ENCODE data around the gene CABP7. TPM values are rescaled to one million over a fixed set of nuclear protein-coding genes. Genes with fewer than 3 reads are reported as not detected.

The CABP7 gene
- total and polyA plus RNA-seq, 4 donors: 0.08 TPM; not detected in 3

GRCh38 chr22:29748248-29748893 is 28.6 kb downstream of the CABP7 start:
- Histone ChIP-seq H3K9ac (ENCODE audit: low read depth in 1 of 2, low read length in 2 of 2) (no peak overlapping the region), H3K27me3 (ENCODE audit: control insufficient read depth in 4 of 4, insufficient read depth in 4 of 4, low read length in 3 of 4) (no peaks in the 10 kb centered on the region), H3K36me3 (ENCODE audit: control insufficient read depth in 4 of 4, insufficient read depth in 3 of 4, low read depth in 1 of 4, low read length in 3 of 4) (peaks cover 3 to 41% (median 11%) of the 10 kb centered on the region in 4 donors), H3K4me1 (ENCODE audit: control insufficient read depth in 4 of 4, insufficient read depth in 4 of 4, low read length in 3 of 4) (peaks cover 0 to 8% (median 0%) of the 10 kb centered on the region in 4 donors), H3K9me3 (ENCODE audit: control insufficient read depth in 4 of 4, low read length in 3 of 4) (no peaks in the 10 kb centered on the region), H3K4me3 (ENCODE audit: low read depth in 1 of 3, low read length in 3 of 3) (no peak overlapping the region), H3K27ac (ENCODE audit: low read depth in 1 of 2, low read length in 2 of 2) (no peak overlapping the region)
- no peak for TF ChIP-seq SP1 (IDR thresholded peaks at IDR 0.05)
- no peak for TF ChIP-seq TAF1 (conservative IDR thresholded peaks at IDR 0.05)
- no peak for TF ChIP-seq NR2F2 (IDR thresholded peaks at IDR 0.05)
- TF ChIP-seq JUND (IDR thresholded peaks at IDR 0.05): no peak
- TF ChIP-seq FOXA2 (IDR thresholded peaks at IDR 0.05): no peak
- TF ChIP-seq RXRA (IDR thresholded peaks at IDR 0.05): no peak
- no peak for TF ChIP-seq EGR1 (IDR thresholded peaks at IDR 0.05; ENCODE audit: low read depth in 2 of 2)
- TF ChIP-seq CTCF (IDR thresholded peaks at IDR 0.05; ENCODE audit: low read depth, low read length, missing input control): no peak
- TF ChIP-seq, protein P1, sequence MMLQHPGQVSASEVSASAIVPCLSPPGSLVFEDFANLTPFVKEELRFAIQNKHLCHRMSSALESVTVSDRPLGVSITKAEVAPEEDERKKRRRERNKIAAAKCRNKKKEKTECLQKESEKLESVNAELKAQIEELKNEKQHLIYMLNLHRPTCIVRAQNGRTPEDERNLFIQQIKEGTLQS (IDR thresholded peaks at IDR 0.05): no peak
- TF ChIP-seq, protein P2, sequence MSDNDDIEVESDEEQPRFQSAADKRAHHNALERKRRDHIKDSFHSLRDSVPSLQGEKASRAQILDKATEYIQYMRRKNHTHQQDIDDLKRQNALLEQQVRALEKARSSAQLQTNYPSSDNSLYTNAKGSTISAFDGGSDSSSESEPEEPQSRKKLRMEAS (IDR thresholded peaks at IDR 0.05): no peak
- TF ChIP-seq RAD21 (IDR thresholded peaks at IDR 0.05): no peak
- TF ChIP-seq YY1 (IDR thresholded peaks at IDR 0.05): no peak
- TF ChIP-seq FOXA1 (IDR thresholded peaks at IDR 0.05): no peak
- TF ChIP-seq HNF4G (IDR thresholded peaks at IDR 0.05): no peak
- TF ChIP-seq REST (IDR thresholded peaks at IDR 0.05): no peak
- 94% methylated on average over 9 of the region's 9 CpGs for WGBS
- no peak for DNase-seq (ENCODE audit: low spot score)

DNA sequence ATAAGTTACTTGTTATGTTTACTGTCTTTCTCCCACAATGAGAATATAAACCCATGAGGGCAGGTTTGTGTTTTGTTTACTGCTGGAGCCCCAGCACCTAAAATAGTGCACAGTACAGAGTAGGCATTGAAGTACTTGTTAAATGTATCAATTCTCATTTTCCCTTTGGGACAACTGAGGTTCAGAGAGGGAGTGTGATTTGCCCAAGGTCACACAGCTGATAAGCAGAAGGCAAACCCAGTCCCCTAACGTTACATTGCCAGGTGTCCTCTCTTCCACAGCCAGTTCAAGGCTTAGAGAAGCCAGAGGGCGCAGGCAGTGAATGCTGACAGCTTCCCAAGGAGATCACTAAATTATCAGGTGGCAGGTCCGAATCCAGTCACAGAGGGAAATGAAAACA is 30.2 kb downstream of the CABP7 start:
- whole genome bisulfite sequencing: 92% methylated on average over 3 of the region's 3 CpGs
- Histone ChIP-seq H3K9me3 (ENCODE audit: control insufficient read depth in 4 of 4, low read length in 3 of 4) (no peaks in the 10 kb centered on the region), H3K27me3 (ENCODE audit: control insufficient read depth in 4 of 4, insufficient read depth in 4 of 4, low read length in 3 of 4) (no peaks in the 10 kb centered on the region), H3K4me3 (ENCODE audit: low read depth in 1 of 3, low read length in 3 of 3) (no peak overlapping the region), H3K27ac (ENCODE audit: low read depth in 1 of 2, low read length in 2 of 2) (no peak overlapping the region), H3K4me1 (ENCODE audit: control insufficient read depth in 4 of 4, insufficient read depth in 4 of 4, low read length in 3 of 4) (peaks cover 0 to 8% (median 2%) of the 10 kb centered on the region in 4 donors), H3K9ac (ENCODE audit: low read depth in 1 of 2, low read length in 2 of 2) (no peak overlapping the region), H3K36me3 (ENCODE audit: control insufficient read depth in 4 of 4, insufficient read depth in 3 of 4, low read depth in 1 of 4, low read length in 3 of 4) (peaks cover 3 to 31% (median 9%) of the 10 kb centered on the region in 4 donors)
- no peak for DNase-seq (ENCODE audit: low spot score)
- TF ChIP-seq, protein P1 (IDR thresholded peaks at IDR 0.05): no peak
- TF ChIP-seq TAF1 (conservative IDR thresholded peaks at IDR 0.05): no peak
- TF ChIP-seq HNF4G (IDR thresholded peaks at IDR 0.05): no peak
- no peak for TF ChIP-seq RXRA (IDR thresholded peaks at IDR 0.05)
- TF ChIP-seq, protein P2 (IDR thresholded peaks at IDR 0.05): no peak
- TF ChIP-seq, protein P3, sequence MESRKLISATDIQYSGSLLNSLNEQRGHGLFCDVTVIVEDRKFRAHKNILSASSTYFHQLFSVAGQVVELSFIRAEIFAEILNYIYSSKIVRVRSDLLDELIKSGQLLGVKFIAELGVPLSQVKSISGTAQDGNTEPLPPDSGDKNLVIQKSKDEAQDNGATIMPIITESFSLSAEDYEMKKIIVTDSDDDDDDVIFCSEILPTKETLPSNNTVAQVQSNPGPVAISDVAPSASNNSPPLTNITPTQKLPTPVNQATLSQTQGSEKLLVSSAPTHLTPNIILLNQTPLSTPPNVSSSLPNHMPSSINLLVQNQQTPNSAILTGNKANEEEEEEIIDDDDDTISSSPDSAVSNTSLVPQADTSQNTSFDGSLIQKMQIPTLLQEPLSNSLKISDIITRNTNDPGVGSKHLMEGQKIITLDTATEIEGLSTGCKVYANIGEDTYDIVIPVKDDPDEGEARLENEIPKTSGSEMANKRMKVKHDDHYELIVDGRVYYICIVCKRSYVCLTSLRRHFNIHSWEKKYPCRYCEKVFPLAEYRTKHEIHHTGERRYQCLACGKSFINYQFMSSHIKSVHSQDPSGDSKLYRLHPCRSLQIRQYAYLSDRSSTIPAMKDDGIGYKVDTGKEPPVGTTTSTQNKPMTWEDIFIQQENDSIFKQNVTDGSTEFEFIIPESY (IDR thresholded peaks at IDR 0.05): no peak
- TF ChIP-seq GABPA (IDR thresholded peaks at IDR 0.05 in 1 of 2, conservative IDR thresholded peaks at IDR 0.05 in 1 of 2): no peak
- no peak for TF ChIP-seq JUND (IDR thresholded peaks at IDR 0.05)
- TF ChIP-seq CTCF (IDR thresholded peaks at IDR 0.05; ENCODE audit: low read depth, low read length, missing input control): no peak
- no peak for TF ChIP-seq HNF4A (conservative IDR thresholded peaks at IDR 0.05)
- TF ChIP-seq FOXA1 (IDR thresholded peaks at IDR 0.05): no peak
- TF ChIP-seq FOXA2 (IDR thresholded peaks at IDR 0.05): no peak
- no peak for TF ChIP-seq NR2F2 (IDR thresholded peaks at IDR 0.05)
- no peak for TF ChIP-seq YY1 (IDR thresholded peaks at IDR 0.05)
- TF ChIP-seq SP1 (IDR thresholded peaks at IDR 0.05): no peak
- TF ChIP-seq RAD21 (IDR thresholded peaks at IDR 0.05): no peak
